Spleen (tissue), 11 donors: ENCODE results near the gene CDIPT. TPM values are rescaled to one million over a fixed set of nuclear protein-coding genes. Genes with fewer than 3 reads are reported as not detected.

Source experiments
- DNase-seq: peaks from one replicate; pipeline ENCODE4 v3.0.0-alpha.2; 2020
- H3K27ac ChIP-seq, 8 donors: fragments of 200-600 bp; sonication (generic) in 7 of 8; 1 replicate in 4 of 8; 2 replicates in 4 of 8; pipeline versions ENCODE4 v1.5.0 to v1.8.0; 2016 to 2021; ENCODE audit warnings: inconsistent platforms in 4 of 8, mild to moderate bottlenecking in 4 of 8, moderate library complexity in 1 of 8
- H3K27me3 ChIP-seq, 7 donors: fragments of 200-600 bp; sonication (generic) in 6 of 7; replicated peaks in 1 of 7; 1 replicate in 4 of 7; 2 replicates in 3 of 7; pipeline versions ENCODE4 v1.5.0 to v1.8.0; 2016 to 2021; ENCODE audit warnings: inconsistent platforms in 3 of 7, mild to moderate bottlenecking in 1 of 7
- H3K36me3 ChIP-seq, 6 donors: fragments of 200-600 bp; sonication (generic) in 5 of 6; 1 replicate in 4 of 6; 2 replicates in 2 of 6; pipeline versions ENCODE4 v1.5.0 to v1.8.0; 2016 to 2021; ENCODE audit warnings: inconsistent platforms in 2 of 6
- H3K4me1 ChIP-seq, 6 donors: fragments of 200-600 bp; sonication (generic) in 5 of 6; 1 replicate in 3 of 6; 2 replicates in 3 of 6; pipeline versions ENCODE4 v1.5.0 to v1.8.0; 2016 to 2021; ENCODE audit warnings: inconsistent platforms in 3 of 6
- H3K4me3 ChIP-seq, 8 donors: fragments of 200-600 bp; sonication (generic) in 7 of 8; 1 replicate in 4 of 8; 2 replicates in 4 of 8; pipeline versions ENCODE4 v1.5.0 to v1.8.0; 2016 to 2021; ENCODE audit warnings: inconsistent platforms in 4 of 8, mild to moderate bottlenecking in 4 of 8, moderate library complexity in 2 of 8
- H3K9me3 ChIP-seq, 8 donors: fragments of 200-600 bp; sonication (generic) in 7 of 8; 1 replicate in 4 of 8; 2 replicates in 4 of 8; pipeline versions ENCODE4 v1.5.0 to v1.8.0; 2016 to 2021; ENCODE audit warnings: inconsistent platforms in 4 of 8
- POLR2A ChIP-seq, 3 donors: fragments of 450-650 bp; IDR thresholded peaks; one replicate each; pipeline ENCODE4 v1.5.1; 2017; ENCODE audit warnings: antibody characterized with exemption in 3 of 3, mild to moderate bottlenecking in 1 of 3
- POLR2AphosphoS5 ChIP-seq, 3 donors: sonication (generic); formaldehyde crosslinking; IDR thresholded peaks; one replicate each; pipeline ENCODE4 v1.5.1; 2017; ENCODE audit warnings: antibody characterized with exemption in 3 of 3
- WGBS, 5 donors: extraction: QIAGEN DNeasy Blood & Tissue Kit in 3 of 5; methylation state at CpG; one replicate each; pipeline versions ENCODE4 v1.1.5 to v1.1.7; 2013 to 2018; 5-methylcytosine and 5-hydroxymethylcytosine counted together
- intact Hi-C: fragments of 100-400 bp; cut with DNase I; formaldehyde crosslinking; loops from one replicate; pipeline ENCODE4 v1.15.0; 2023; ENCODE audit warnings: low total_unique reads
- polyA plus RNA-seq, 3 donors: library from polyadenylated mRNA; stranded (reverse); fragments of 200-250 nt; gene quantifications; one replicate each; pipeline ENCODE4 v1.2.1, GENCODE V29; 2013
- total RNA-seq, 7 donors: library from RNA; depleted of rRNA in 3 of 7; stranded (reverse); fragments of >200 nt in 3 of 7; fragmentation: NEBNext Ultra II Directional in 4 of 7; extraction: Animal tissue kit (Norgen Biotek cat#: 25700) in 4 of 7; gene quantifications; one replicate each; pipeline versions ENCODE4 v1.1.0 to v1.2.1, GENCODE V29; 2016 to 2021
- TF ChIP-seq, protein P1 (sequence below), 11 experiments: fragments of 200-600 bp in 7 of 11; fragments of 450-650 bp in 4 of 11; sonication (generic) in 4 of 11; IDR thresholded peaks in 8 of 11; conservative IDR thresholded peaks in 3 of 11; 1 replicate in 7 of 11; 2 replicates in 4 of 11; pipeline versions ENCODE4 v1.4.0 to v1.8.0; 2016 to 2021; ENCODE audit warnings: antibody characterized with exemption in 11 of 11, inconsistent platforms in 4 of 11, mild to moderate bottlenecking in 1 of 11
- donor health status: healthy with polysubstance abuse.
- donor health status: DM: no; HTN: no; CAD: no; lungs with moderate emphysema.
- donor health status: DM: no; HTN: no; CAD: no.
- donor health status: Bipolar disorder and iron deficiency.
- donor health status: healthy.
- donor health status: DM: no; HTN: no; CAD: no.
- donor health status: DM: yes; HTN: yes; CAD: no.

Gene CDIPT
- total and polyA plus RNA-seq, 10 donors: 43.7 to 81.2 (median 65.5) TPM

DNA sequence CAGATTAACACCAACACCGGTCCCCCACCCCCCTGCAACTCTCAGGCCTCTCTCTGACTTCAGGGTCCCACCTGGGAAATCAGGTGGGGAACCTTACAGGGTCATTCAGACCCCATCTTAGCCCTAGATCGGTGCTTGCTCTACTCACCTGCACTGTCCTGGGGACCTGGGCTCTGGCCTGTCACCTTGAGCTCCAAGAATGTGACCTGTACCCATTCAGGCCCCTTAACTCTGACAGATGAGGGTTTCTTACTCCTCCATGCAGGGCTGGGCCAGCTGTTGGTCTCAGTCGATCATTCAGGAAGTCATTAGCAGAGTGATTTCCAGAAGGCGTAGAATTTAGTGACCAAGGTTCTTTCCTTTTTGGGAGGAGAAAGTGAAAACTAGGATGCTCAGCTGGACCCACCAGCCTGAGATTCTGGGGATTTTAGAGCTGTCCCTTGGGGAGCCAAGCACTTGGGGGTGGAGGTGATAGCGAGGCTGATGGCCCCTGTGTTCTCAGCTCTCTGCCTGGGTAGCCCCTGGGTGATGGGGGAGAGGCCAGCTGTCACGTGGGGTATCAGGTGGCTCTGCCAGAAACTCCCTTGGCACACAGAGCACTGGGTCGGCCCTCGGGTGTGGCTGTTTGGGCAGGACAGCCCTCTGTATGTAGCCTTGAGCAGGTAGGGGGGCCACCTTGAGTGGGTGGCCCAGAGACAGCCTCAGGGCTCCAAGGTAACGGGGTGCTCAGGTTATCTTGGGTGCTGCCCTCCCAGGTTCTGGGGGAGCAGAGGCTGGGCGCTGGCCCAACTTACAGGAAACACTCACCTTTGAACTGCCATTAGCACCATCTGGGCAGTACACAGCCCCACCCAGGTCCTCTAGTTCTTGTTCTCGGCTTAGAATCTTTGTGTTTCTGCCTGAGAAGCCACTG, 42.0 kb downstream of the CDIPT start:
- TF ChIP-seq, protein P1, sequence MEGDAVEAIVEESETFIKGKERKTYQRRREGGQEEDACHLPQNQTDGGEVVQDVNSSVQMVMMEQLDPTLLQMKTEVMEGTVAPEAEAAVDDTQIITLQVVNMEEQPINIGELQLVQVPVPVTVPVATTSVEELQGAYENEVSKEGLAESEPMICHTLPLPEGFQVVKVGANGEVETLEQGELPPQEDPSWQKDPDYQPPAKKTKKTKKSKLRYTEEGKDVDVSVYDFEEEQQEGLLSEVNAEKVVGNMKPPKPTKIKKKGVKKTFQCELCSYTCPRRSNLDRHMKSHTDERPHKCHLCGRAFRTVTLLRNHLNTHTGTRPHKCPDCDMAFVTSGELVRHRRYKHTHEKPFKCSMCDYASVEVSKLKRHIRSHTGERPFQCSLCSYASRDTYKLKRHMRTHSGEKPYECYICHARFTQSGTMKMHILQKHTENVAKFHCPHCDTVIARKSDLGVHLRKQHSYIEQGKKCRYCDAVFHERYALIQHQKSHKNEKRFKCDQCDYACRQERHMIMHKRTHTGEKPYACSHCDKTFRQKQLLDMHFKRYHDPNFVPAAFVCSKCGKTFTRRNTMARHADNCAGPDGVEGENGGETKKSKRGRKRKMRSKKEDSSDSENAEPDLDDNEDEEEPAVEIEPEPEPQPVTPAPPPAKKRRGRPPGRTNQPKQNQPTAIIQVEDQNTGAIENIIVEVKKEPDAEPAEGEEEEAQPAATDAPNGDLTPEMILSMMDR (IDR thresholded peaks at IDR 0.05 in 8 of 11, conservative IDR thresholded peaks at IDR 0.05 in 3 of 11): no peak
- TF ChIP-seq POLR2A (IDR thresholded peaks at IDR 0.05): no peak
- peak; percentile 58 to 72 (median 66) for TF ChIP-seq POLR2AphosphoS5 (IDR thresholded peaks at IDR 0.05)
- H3K27ac ChIP-seq: peak overlapping the region; percentile 86 to 95 (median 90)
- 16 to 24% (median 17%) methylated on average over 9 to 11 of the region's 11 CpGs for WGBS, 5 donors
- H3K36me3 ChIP-seq: peaks cover 0 to 40% (median 13%) of the 10 kb centered on the region in 6 donors
- H3K27me3 ChIP-seq: no peaks in the 10 kb centered on the region
- intact Hi-C loops: no loop called here
- H3K4me3 ChIP-seq: peak overlapping the region; percentile 53 to 93 (median 86)
- peak; percentile 90 for DNase-seq
- peaks cover 57 to 95% (median 88%) of the 10 kb centered on the region in 6 donors for H3K4me1 ChIP-seq
- no peaks in the 10 kb centered on the region for H3K9me3 ChIP-seq

DNA sequence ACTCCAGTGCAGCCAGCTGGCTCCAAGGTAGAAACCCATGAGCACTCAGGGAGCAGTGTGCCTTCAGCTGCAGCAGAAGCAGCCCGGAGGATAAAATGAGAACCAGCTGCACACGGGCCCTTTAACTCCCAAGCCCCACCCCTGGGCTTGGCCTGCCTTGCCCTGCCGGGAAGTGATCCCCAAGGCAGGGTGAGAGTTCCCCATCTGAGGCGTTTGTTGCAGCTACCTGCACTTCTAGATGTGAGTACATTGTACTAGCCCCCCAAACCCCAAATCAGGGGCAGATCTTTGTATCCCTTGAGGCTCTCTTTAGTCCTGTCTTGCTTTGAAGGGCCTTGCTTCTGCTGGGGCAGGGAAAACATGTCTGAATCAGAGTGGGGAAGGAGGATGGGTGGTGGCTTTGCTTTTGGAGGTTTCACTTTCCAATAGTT, 42.7 kb downstream of the CDIPT start, which contains the start of gene MVP:
Gene MVP, plus strand, starts transcription at position 192 of the 431 bp plus-strand sequence. CDS start 10,088 bp downstream, outside the sequence.
- Histone ChIP-seq H3K4me1 (peaks cover 53 to 93% (median 86%) of the 10 kb centered on the region in 6 donors), H3K27me3 (no peaks in the 10 kb centered on the region), H3K4me3 (peak within 1 kb of the TSS; percentile 53 to 93 (median 86)), H3K36me3 (peaks cover 0 to 34% (median 13%) of the 10 kb centered on the region in 6 donors), H3K27ac (peak within 1 kb of the TSS; percentile 86 to 95 (median 90)), H3K9me3 (no peaks in the 10 kb centered on the region)
- intact Hi-C loops: no loop called here
- DNase-seq: peak; percentile 92
- TF ChIP-seq POLR2A (IDR thresholded peaks at IDR 0.05): no peak
- TF ChIP-seq, protein P1 (IDR thresholded peaks at IDR 0.05 in 8 of 11, conservative IDR thresholded peaks at IDR 0.05 in 3 of 11): no peak
- TF ChIP-seq POLR2AphosphoS5 (IDR thresholded peaks at IDR 0.05): peak; percentile 66 to 84 (median 81)
- 0 to 5% (median 0%) methylated on average over 4 of the region's 4 CpGs for WGBS, 5 donors

DNA sequence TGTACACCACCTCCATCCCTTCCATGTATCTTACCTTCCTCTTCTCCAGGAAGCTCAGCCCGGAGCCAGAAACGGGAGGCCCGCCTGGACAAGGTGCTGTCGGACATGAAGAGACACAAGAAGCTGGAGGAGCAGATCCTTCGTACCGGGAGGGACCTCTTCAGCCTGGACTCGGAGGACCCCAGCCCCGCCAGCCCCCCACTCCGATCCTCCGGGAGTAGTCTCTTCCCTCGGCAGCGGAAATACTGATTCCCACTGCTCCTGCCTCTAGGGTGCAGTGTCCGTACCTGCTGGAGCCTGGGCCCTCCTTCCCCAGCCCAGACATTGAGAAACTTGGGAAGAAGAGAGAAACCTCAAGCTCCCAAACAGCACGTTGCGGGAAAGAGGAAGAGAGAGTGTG, 43.5 kb downstream of the CDIPT start:
- peaks cover 0 to 34% (median 13%) of the 10 kb centered on the region in 6 donors for H3K36me3 ChIP-seq
- no peak for DNase-seq
- peaks cover 50 to 93% (median 86%) of the 10 kb centered on the region in 6 donors for H3K4me1 ChIP-seq
- WGBS, 5 donors: 79 to 89% (median 83%) methylated on average over 15 of the region's 15 CpGs
- H3K27me3 ChIP-seq: no peaks in the 10 kb centered on the region
- intact Hi-C loops: no loop called here
- H3K4me3 ChIP-seq: peak overlapping the region in 4 of 8 donors; percentile 84 to 93 (median 86)
- TF ChIP-seq POLR2A (IDR thresholded peaks at IDR 0.05) (no peak), POLR2AphosphoS5 (IDR thresholded peaks at IDR 0.05) (no peak)
- TF ChIP-seq, protein P1 (IDR thresholded peaks at IDR 0.05 in 8 of 11, conservative IDR thresholded peaks at IDR 0.05 in 3 of 11): no peak
- H3K27ac ChIP-seq: peak overlapping the region in 6 of 8 donors; percentile 87 to 95 (median 90)
- no peaks in the 10 kb centered on the region for H3K9me3 ChIP-seq

DNA sequence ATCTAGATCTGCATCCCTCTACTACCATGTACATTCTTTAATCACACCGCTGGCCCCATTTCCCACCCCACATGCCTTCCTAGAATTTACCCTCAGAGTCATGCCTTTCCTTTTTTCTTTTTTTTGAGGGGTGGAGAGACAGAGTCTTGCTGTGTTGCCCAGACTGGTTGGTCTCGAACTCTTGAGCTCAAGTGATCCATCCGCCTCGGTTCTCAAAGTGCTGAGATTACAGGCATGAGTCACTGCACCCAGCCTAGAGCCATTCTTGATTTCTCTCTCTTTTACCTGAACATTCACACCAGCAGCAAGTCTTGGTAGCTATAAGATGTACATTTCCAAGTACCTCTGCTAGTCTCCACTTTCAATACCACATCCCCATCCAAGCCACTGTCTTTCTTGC, 44.9 kb downstream of the CDIPT start:
- no peaks in the 10 kb centered on the region for H3K9me3 ChIP-seq
- H3K27ac ChIP-seq: peak overlapping the region in 2 of 8 donors; percentile 98 to 99
- peaks cover 0 to 34% (median 13%) of the 10 kb centered on the region in 6 donors for H3K36me3 ChIP-seq
- intact Hi-C loops: no loop called here
- H3K4me3 ChIP-seq: no peak overlapping the region
- H3K27me3 ChIP-seq: peaks cover 0 to under 1% (median 0%) of the 10 kb centered on the region in 7 donors
- WGBS, 5 donors: 87 to 94% (median 89%) methylated on average over 4 of the region's 4 CpGs
- H3K4me1 ChIP-seq: peaks cover 41 to 93% (median 76%) of the 10 kb centered on the region in 6 donors
- TF ChIP-seq POLR2A (IDR thresholded peaks at IDR 0.05): no peak
- no peak for TF ChIP-seq POLR2AphosphoS5 (IDR thresholded peaks at IDR 0.05)
- TF ChIP-seq, protein P1 (IDR thresholded peaks at IDR 0.05 in 8 of 11, conservative IDR thresholded peaks at IDR 0.05 in 3 of 11): no peak
- no peak for DNase-seq
